Liver (tissue), 9 donors: ENCODE results near the gene DCHS2. TPM values are rescaled to one million over a fixed set of nuclear protein-coding genes. Genes with fewer than 3 reads are reported as not detected.

Experiments
- DNase-seq: peaks from one replicate; pipeline ENCODE4 v3.0.0-alpha.2; 2017; ENCODE audit warnings: low spot score
- H3K27ac ChIP-seq, 2 donors: one replicate each; pipeline ENCODE4 v1.7.0; 2013; ENCODE audit warnings: inconsistent platforms in 2 of 2, low read length in 2 of 2, control low read depth in 1 of 2, low read depth in 1 of 2, mild to moderate bottlenecking in 1 of 2
- H3K27me3 ChIP-seq, 4 donors: one replicate each; pipeline versions ENCODE4 v1.6.1 to v1.7.0; 2013; ENCODE audit warnings: low read length in 3 of 4, inconsistent platforms in 1 of 4, mild to moderate bottlenecking in 1 of 4, moderate library complexity in 1 of 4; ENCODE audit not compliant: control insufficient read depth in 4 of 4, insufficient read depth in 4 of 4
- H3K36me3 ChIP-seq, 4 donors: one replicate each; pipeline versions ENCODE4 v1.6.1 to v1.7.0; 2013; ENCODE audit warnings: low read length in 3 of 4, mild to moderate bottlenecking in 3 of 4, low read depth in 1 of 4, moderate library complexity in 1 of 4; ENCODE audit not compliant: control insufficient read depth in 4 of 4, insufficient read depth in 3 of 4
- H3K4me1 ChIP-seq, 4 donors: one replicate each; pipeline versions ENCODE4 v1.6.1 to v1.7.0; 2013; ENCODE audit warnings: low read length in 3 of 4, mild to moderate bottlenecking in 3 of 4, moderate library complexity in 1 of 4; ENCODE audit not compliant: control insufficient read depth in 4 of 4, insufficient read depth in 4 of 4
- H3K4me3 ChIP-seq, 3 donors: one replicate each; pipeline versions ENCODE4 v1.6.1 to v1.7.0; 2013; ENCODE audit warnings: low read length in 3 of 3, control low read depth in 1 of 3, low read depth in 1 of 3, mild to moderate bottlenecking in 1 of 3
- H3K9ac ChIP-seq, 2 donors: one replicate each; pipeline ENCODE4 v1.7.0; 2013; ENCODE audit warnings: low read length in 2 of 2, mild to moderate bottlenecking in 2 of 2, moderate library complexity in 2 of 2, control low read depth in 1 of 2, low read depth in 1 of 2
- H3K9me3 ChIP-seq, 4 donors: one replicate each; pipeline versions ENCODE4 v1.6.1 to v1.7.0; 2013; ENCODE audit warnings: low read length in 3 of 4; ENCODE audit not compliant: control insufficient read depth in 4 of 4
- ATF3 ChIP-seq: IDR thresholded peaks from 2 replicates; pipeline ENCODE4 v1.6.1; 2016; ENCODE audit warnings: antibody characterized with exemption
- CTCF ChIP-seq: fragments of 150-350 bp; IDR thresholded peaks from 2 replicates; pipeline ENCODE4 v1.5.1; 2017; ENCODE audit warnings: improper control_type of control experiment, low read depth, low read length; ENCODE audit not compliant: missing input control
- EGR1 ChIP-seq, 2 donors: IDR thresholded peaks; 2 replicates each; pipeline ENCODE4 v1.6.1; 2016 to 2018; ENCODE audit warnings: antibody characterized with exemption in 2 of 2, low read depth in 2 of 2
- FOXA1 ChIP-seq: IDR thresholded peaks from 2 replicates; pipeline ENCODE4 v1.6.1; 2016; ENCODE audit warnings: antibody characterized with exemption
- FOXA2 ChIP-seq: IDR thresholded peaks from 2 replicates; pipeline ENCODE4 v1.6.1; 2016; ENCODE audit warnings: antibody characterized with exemption
- GABPA ChIP-seq, 2 donors: IDR thresholded peaks in 1 of 2; conservative IDR thresholded peaks in 1 of 2; 2 replicates each; pipeline ENCODE4 v1.6.1; 2016; ENCODE audit warnings: antibody characterized with exemption in 2 of 2, mild to moderate bottlenecking in 1 of 2, moderate library complexity in 1 of 2
- HNF4A ChIP-seq, 2 donors: conservative IDR thresholded peaks; 2 replicates each; pipeline ENCODE4 v1.6.1; 2016; ENCODE audit warnings: antibody characterized with exemption in 2 of 2, mild to moderate bottlenecking in 2 of 2
- HNF4G ChIP-seq: IDR thresholded peaks from 2 replicates; pipeline ENCODE4 v1.6.1; 2016; ENCODE audit warnings: antibody characterized with exemption
- JUND ChIP-seq, 2 donors: IDR thresholded peaks; 2 replicates each; pipeline ENCODE4 v1.6.1; 2016; ENCODE audit warnings: antibody characterized with exemption in 2 of 2
- NR2F2 ChIP-seq: IDR thresholded peaks from 2 replicates; pipeline ENCODE4 v1.6.1; 2016; ENCODE audit warnings: antibody characterized with exemption
- RAD21 ChIP-seq, 2 donors: IDR thresholded peaks; 2 replicates each; pipeline ENCODE4 v1.6.1; 2016; ENCODE audit warnings: antibody characterized with exemption in 2 of 2, mild to moderate bottlenecking in 2 of 2
- REST ChIP-seq: IDR thresholded peaks from 2 replicates; pipeline ENCODE4 v1.6.1; 2016; ENCODE audit warnings: antibody characterized with exemption, mild to moderate bottlenecking
- RXRA ChIP-seq, 2 donors: IDR thresholded peaks; 2 replicates each; pipeline ENCODE4 v1.6.1; 2017 to 2018; ENCODE audit warnings: antibody characterized with exemption in 2 of 2, mild to moderate bottlenecking in 1 of 2
- SP1 ChIP-seq: IDR thresholded peaks from 2 replicates; pipeline ENCODE4 v1.6.1; 2018; ENCODE audit warnings: antibody characterized with exemption, mild to moderate bottlenecking
- TAF1 ChIP-seq: conservative IDR thresholded peaks from 2 replicates; pipeline ENCODE4 v1.6.1; 2016; ENCODE audit warnings: antibody characterized with exemption, mild to moderate bottlenecking
- YY1 ChIP-seq: IDR thresholded peaks from 2 replicates; pipeline ENCODE4 v1.6.1; 2016; ENCODE audit warnings: antibody characterized with exemption, mild to moderate bottlenecking
- ZBTB33 ChIP-seq: IDR thresholded peaks from 2 replicates; pipeline ENCODE4 v1.6.1; 2016; ENCODE audit warnings: antibody characterized with exemption
- WGBS: extraction: QIAGEN DNeasy Blood & Tissue Kit; methylation state at CpG from one replicate; pipeline ENCODE4 v1.1.7; 2013; 5-methylcytosine and 5-hydroxymethylcytosine counted together
- polyA plus RNA-seq, 2 donors: library from polyadenylated mRNA; stranded (reverse) in 1 of 2; unstranded in 1 of 2; fragments of 200-250 nt in 1 of 2; fragments of >200 nt in 1 of 2; fragmentation: Nextera tagmentation in 1 of 2; extraction: Ambion mirVana in 1 of 2; gene quantifications; one replicate each; pipeline versions ENCODE4 v1.2.1 to v1.2.3, GENCODE V29; 2013 to 2015
- total RNA-seq, 2 donors: library from RNA; depleted of rRNA; stranded (reverse); fragments of >200 nt; gene quantifications; one replicate each; pipeline ENCODE4 v1.2.3, GENCODE V29; 2014
- TF ChIP-seq, protein P1 (sequence below): IDR thresholded peaks from 2 replicates; pipeline ENCODE4 v1.6.1; 2016; ENCODE audit warnings: antibody characterized with exemption
- donor health status: healthy.
- donor health status: healthy.
- donor health status: healthy.
- donor health status: healthy.
- donor health status: healthy.

Gene DCHS2
- total and polyA plus RNA-seq, 4 donors = 0.07 to 0.50 (median 0.09) TPM; not detected in 1

GRCh38 chr4:154516318-154517029, 24.9 kb upstream of the DCHS2 start:
- Histone ChIP-seq H3K4me1 (peaks cover 0 to 2% (median 0%) of the 10 kb centered on the region in 4 donors), H3K4me3 (no peak overlapping the region), H3K27me3 (peaks cover 0 to 2% (median 0%) of the 10 kb centered on the region in 4 donors), H3K36me3 (no peaks in the 10 kb centered on the region), H3K9me3 (no peaks in the 10 kb centered on the region), H3K27ac (no peak overlapping the region), H3K9ac (no peak overlapping the region)
- no peak for DNase-seq
- 38% methylated on average over 1 of the region's 1 CpG for WGBS
- no peak for TF ChIP-seq HNF4A (conservative IDR thresholded peaks at IDR 0.05)
- no peak for TF ChIP-seq RXRA (IDR thresholded peaks at IDR 0.05)
- TF ChIP-seq SP1 = no peak
- no peak for TF ChIP-seq JUND (IDR thresholded peaks at IDR 0.05)
- no peak for TF ChIP-seq CTCF
- no peak for TF ChIP-seq REST
- TF ChIP-seq YY1 = no peak
- TF ChIP-seq NR2F2 = no peak
- no peak for TF ChIP-seq EGR1 (IDR thresholded peaks at IDR 0.05; ENCODE audit: low read depth in 2 of 2)
- no peak for TF ChIP-seq FOXA2
- TF ChIP-seq FOXA1 = no peak
- TF ChIP-seq ZBTB33 = no peak
- TF ChIP-seq ATF3 = no peak
- no peak for TF ChIP-seq TAF1
- no peak for TF ChIP-seq HNF4G
- TF ChIP-seq RAD21 (IDR thresholded peaks at IDR 0.05) = no peak
- TF ChIP-seq, protein P1, sequence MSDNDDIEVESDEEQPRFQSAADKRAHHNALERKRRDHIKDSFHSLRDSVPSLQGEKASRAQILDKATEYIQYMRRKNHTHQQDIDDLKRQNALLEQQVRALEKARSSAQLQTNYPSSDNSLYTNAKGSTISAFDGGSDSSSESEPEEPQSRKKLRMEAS = no peak
- TF ChIP-seq GABPA (IDR thresholded peaks at IDR 0.05 in 1 of 2, conservative IDR thresholded peaks at IDR 0.05 in 1 of 2) = no peak
